ENCODE results near the gene NHLRC4. TPM values are rescaled to one million over a fixed set of nuclear protein-coding genes. Genes with fewer than 3 reads are reported as not detected.

Gene NHLRC4
- polyA plus RNA-seq, 1 of the 3 experiments (the other 2 are of a cell fraction), result 0.69 TPM

DNA sequence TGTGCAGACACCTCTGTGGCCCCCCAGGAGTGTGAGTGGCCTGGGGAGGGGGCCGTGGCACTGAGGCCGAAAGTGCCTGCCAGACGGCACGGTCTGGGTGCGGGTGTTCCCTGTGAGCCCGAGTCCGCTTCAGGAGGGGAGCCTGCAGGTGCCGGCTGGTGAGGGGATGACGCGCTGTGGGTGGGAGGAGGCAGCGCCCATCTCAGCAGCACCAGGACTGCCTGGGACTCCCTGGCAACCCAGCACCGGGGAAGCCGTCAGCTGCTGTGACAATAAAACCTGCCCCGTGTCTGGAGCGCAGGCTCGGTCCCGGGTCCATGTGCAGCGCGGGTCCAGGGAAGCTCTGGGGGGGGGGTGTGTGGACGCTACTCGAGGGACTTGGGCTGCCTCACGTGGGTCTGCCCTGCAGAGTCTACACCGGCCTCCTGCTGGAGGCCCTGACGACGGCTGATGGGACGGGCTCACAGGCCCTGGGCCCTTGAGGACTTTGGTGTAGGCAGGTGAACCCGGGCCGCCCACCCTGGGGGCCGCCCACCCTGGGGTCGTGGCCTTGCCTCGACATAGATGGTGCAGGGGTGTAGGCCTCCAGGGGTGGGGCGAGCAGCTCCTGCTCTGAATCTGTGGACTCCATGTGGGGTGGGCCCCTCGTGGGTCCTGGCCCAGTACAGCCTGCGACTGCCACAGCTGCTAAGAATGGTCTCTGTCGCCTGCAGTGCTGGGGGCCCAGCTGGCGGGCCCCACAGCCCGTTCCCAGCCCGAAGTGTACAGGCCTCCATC, 17.2 kb downstream of the NHLRC4 start (continued):
- TF ChIP-seq, protein P1, sequence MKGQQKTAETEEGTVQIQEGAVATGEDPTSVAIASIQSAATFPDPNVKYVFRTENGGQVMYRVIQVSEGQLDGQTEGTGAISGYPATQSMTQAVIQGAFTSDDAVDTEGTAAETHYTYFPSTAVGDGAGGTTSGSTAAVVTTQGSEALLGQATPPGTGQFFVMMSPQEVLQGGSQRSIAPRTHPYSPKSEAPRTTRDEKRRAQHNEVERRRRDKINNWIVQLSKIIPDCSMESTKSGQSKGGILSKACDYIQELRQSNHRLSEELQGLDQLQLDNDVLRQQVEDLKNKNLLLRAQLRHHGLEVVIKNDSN (IDR thresholded peaks at IDR 0.05; ENCODE audit: borderline replicate concordance, low read depth), result no peak

DNA sequence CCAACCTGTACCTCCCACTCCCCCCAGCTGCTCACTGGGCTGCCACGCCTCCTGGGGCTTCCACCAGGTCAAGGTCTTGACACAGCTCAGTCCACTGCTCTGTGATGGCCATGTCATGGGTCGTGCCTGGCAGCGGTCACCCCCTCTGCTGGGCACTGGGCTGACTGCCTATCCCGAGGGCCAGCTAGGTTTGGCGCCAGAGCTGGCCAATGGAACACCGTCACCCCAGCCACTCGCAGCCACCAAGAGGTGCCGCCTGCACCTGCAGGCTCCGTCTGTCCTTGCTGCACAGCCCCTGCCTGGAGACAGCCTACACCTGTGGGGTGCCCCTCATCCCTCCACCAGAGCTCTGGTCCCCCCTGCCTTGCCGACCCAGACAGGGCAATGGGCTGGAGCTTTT, 18.5 kb downstream of the NHLRC4 start:
- H4K20me1 ChIP-seq (ENCODE audit: insufficient read depth), result no peaks in the 10 kb centered on the region; the same call in 1 of the 2 replicates
- H3K27ac ChIP-seq (ENCODE audit: low read depth in 2 of 2, low read length in 1 of 2), result no peak overlapping the region
- peaks cover 3 to 11% of the 10 kb centered on the region in 2 experiments for H3K36me3 ChIP-seq (replicated peaks in 1 of 2; ENCODE audit: control insufficient read depth in 1 of 2, insufficient read depth in 2 of 2, low read length in 1 of 2)
- no peak overlapping the region for H3K9ac ChIP-seq
- H3F3A ChIP-seq (replicated peaks; ENCODE audit: insufficient read depth), result peaks cover 20% of the 10 kb centered on the region
- TF ChIP-seq POLR2AphosphoS5 (IDR thresholded peaks at IDR 0.05; ENCODE audit: low read depth, low read length) (0 out of 2 replicates have a peak, but pooled peaks have one; percentile 19), FOXM1 (IDR thresholded peaks at IDR 0.05; ENCODE audit: low read depth) (no peak), RAD21 (IDR thresholded peaks at IDR 0.05; ENCODE audit: low read length) (peak; percentile 31), SMC3 (IDR thresholded peaks at IDR 0.05; ENCODE audit: low read depth, low read length) (peak; percentile 29; the same call in 1 of the 2 replicates)
- ChIA-PET CTCF (interaction anchor here (1.0 to 1.9 kb wide), 8 partner anchors 9 to 83 kb away, joined by 3 to 6 read pairs (median 4); partner anchors contain the start of genes NHLRC4 and RHOT2), POLR2A (interaction anchor here (0.7 to 1.2 kb wide), 4 partner anchors 8 to 206 kb away, joined by 3 to 5 read pairs (median 4); no protein-coding TSS in a partner anchor)
- H3K9me3 ChIP-seq, result no peaks in the 10 kb centered on the region
- 0% methylated on average over 4 of the region's 10 CpGs for whole genome bisulfite sequencing (ENCODE audit: low lambda C conversion rate)
- H3K4me3 ChIP-seq (ENCODE audit: low read depth in 2 of 2, low read length in 1 of 2), result no peak overlapping the region; a peak in 1 of 4 replicates
- DNase-seq, result peak; percentile 83
- H3K9me2 ChIP-seq, result no peaks in the 10 kb centered on the region
- H3K4me1 ChIP-seq (ENCODE audit: control insufficient read depth in 1 of 2, insufficient read depth in 2 of 2, low read depth in 1 of 2, low read length in 1 of 2), result peaks cover 21 to 30% of the 10 kb centered on the region in 2 experiments; a peak in 2 of 4 replicates
- no peak overlapping the region for H2AFZ ChIP-seq (ENCODE audit: low read depth)
- no peaks in the 10 kb centered on the region for H3K27me3 ChIP-seq (ENCODE audit: insufficient read depth)
- H3K79me2 ChIP-seq (ENCODE audit: insufficient read depth), result peaks cover 23% of the 10 kb centered on the region
- H3K4me2 ChIP-seq, result no peak overlapping the region

DNA sequence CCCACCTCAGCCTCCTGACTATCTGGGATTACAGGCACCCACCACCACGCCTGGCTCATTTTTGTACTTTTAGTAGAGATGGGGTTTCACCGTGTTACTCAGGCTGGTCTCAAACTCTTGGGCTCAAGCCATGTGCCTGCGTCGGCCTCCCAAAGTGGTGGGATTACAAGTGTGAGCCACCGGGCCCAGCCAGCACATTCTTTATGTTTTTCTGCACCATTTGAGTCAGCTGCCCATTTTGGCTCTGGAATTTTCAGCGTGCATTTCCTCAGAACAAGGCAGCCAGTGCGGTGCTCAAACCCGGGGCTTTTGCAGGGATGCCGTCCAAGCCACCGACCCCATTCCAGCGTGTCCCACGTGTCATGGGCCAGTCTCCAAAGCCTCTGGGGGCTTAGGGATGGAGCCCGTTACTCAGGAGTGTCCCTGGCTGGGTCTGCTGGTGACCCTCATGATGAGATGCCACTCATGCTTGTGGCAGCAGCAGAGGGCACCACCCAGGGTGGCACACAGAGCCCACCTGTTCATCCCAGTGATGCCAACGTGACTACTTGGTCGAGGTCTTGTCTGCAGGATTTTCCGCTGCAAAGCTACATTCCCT, 19.3 kb downstream of the NHLRC4 start:
- Histone ChIP-seq H3F3A (replicated peaks; ENCODE audit: insufficient read depth) (peaks cover 20% of the 10 kb centered on the region), H3K9ac (no peak overlapping the region), H3K27me3 (ENCODE audit: insufficient read depth) (no peaks in the 10 kb centered on the region), H2AFZ (ENCODE audit: low read depth) (no peak overlapping the region), H3K9me2 (no peaks in the 10 kb centered on the region), H3K9me3 (no peaks in the 10 kb centered on the region), H3K4me2 (no peak overlapping the region), H3K4me1 (ENCODE audit: control insufficient read depth in 1 of 2, insufficient read depth in 2 of 2, low read depth in 1 of 2, low read length in 1 of 2) (peaks cover 21 to 37% of the 10 kb centered on the region in 2 experiments; a peak in 2 of 4 replicates), H4K20me1 (ENCODE audit: insufficient read depth) (peaks cover 8% of the 10 kb centered on the region), H3K27ac (ENCODE audit: low read depth in 2 of 2, low read length in 1 of 2) (no peak overlapping the region; a peak in 1 of 4 replicates), H3K36me3 (replicated peaks in 1 of 2; ENCODE audit: control insufficient read depth in 1 of 2, insufficient read depth in 2 of 2, low read length in 1 of 2) (peaks cover 3 to 7% of the 10 kb centered on the region in 2 experiments), H3K4me3 (ENCODE audit: low read depth in 2 of 2, low read length in 1 of 2) (no peak overlapping the region), H3K79me2 (ENCODE audit: insufficient read depth) (peaks cover 31% of the 10 kb centered on the region)
- TF ChIP-seq MEF2A (IDR thresholded peaks at IDR 0.05; ENCODE audit: borderline replicate concordance, low read depth) (no peak), FOXM1 (IDR thresholded peaks at IDR 0.05; ENCODE audit: low read depth) (no peak), SIN3A (IDR thresholded peaks at IDR 0.05; ENCODE audit: borderline replicate concordance, low read depth, low read length) (no peak), EP300 (IDR thresholded peaks at IDR 0.05; ENCODE audit: borderline replicate concordance in 1 of 2, low read depth in 1 of 2, low read length in 1 of 2) (no peak), RFX5 (IDR thresholded peaks at IDR 0.05; ENCODE audit: low read length) (no peak), YY1 (IDR thresholded peaks at IDR 0.05; ENCODE audit: low read depth) (no peak), TAF1 (IDR thresholded peaks at IDR 0.05; ENCODE audit: borderline replicate concordance, low read depth, low read length) (no peak)
- TF ChIP-seq, protein P2, sequence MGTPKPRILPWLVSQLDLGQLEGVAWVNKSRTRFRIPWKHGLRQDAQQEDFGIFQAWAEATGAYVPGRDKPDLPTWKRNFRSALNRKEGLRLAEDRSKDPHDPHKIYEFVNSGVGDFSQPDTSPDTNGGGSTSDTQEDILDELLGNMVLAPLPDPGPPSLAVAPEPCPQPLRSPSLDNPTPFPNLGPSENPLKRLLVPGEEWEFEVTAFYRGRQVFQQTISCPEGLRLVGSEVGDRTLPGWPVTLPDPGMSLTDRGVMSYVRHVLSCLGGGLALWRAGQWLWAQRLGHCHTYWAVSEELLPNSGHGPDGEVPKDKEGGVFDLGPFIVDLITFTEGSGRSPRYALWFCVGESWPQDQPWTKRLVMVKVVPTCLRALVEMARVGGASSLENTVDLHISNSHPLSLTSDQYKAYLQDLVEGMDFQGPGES (IDR thresholded peaks at IDR 0.05; ENCODE audit: low read depth, low read length), result no peak
- no peak for DNase-seq
- CTCF ChIA-PET, result interaction anchor here (1.0 to 1.9 kb wide), 4 partner anchors 39 to 82 kb away, joined by 3 to 6 read pairs (median 4); partner anchors contain the start of gene RHOT2
- POLR2A ChIA-PET, result interaction anchor here (1.2 to 1.7 kb wide), 2 partner anchors 14 to 20 kb away, joined by 5 to 7 read pairs; no protein-coding TSS in a partner anchor
- WGBS (ENCODE audit: low lambda C conversion rate), result 51% methylated on average over 7 of the region's 16 CpGs
